SJSA1 (cell line): ENCODE data around the gene PGBD1. TPM values are rescaled to one million over a fixed set of nuclear protein-coding genes. Genes with fewer than 3 reads are reported as not detected.

Experiments
- DNase-seq, 2 experiments: peaks; one replicate each; pipeline ENCODE4 v3.0.0-alpha.2; 2015 to 2020; ENCODE audit warnings: low spot score in 2 of 2, low read depth in 1 of 2
- H3K27ac ChIP-seq: fragments of 250-450 bp; sonication (Bioruptor Pico); 2 replicates; pipeline ENCODE4 v1.5.1; 2020; ENCODE audit warnings: mild to moderate bottlenecking, moderate library complexity
- H3K27me3 ChIP-seq: fragments of 250-450 bp; sonication (Bioruptor Pico); replicated peaks from 2 replicates; pipeline ENCODE4 v1.5.1; 2020; ENCODE audit warnings: mild to moderate bottlenecking, moderate library complexity
- H3K36me3 ChIP-seq: fragments of 250-450 bp; sonication (Bioruptor Pico); 2 replicates; pipeline ENCODE4 v1.5.1; 2020; ENCODE audit warnings: mild to moderate bottlenecking
- H3K4me1 ChIP-seq: fragments of 250-450 bp; sonication (Bioruptor Pico); replicated peaks from 2 replicates; pipeline ENCODE4 v1.6.1; 2021; ENCODE audit warnings: mild to moderate bottlenecking
- H3K4me3 ChIP-seq: fragments of 250-450 bp; sonication (Bioruptor Pico); 2 replicates; pipeline ENCODE4 v1.5.1; 2020; ENCODE audit warnings: mild to moderate bottlenecking
- H3K9me3 ChIP-seq: fragments of 250-450 bp; sonication (Bioruptor Pico); replicated peaks from 2 replicates; pipeline ENCODE4 v1.5.1; 2020; ENCODE audit warnings: mild to moderate bottlenecking
- total RNA-seq: library from RNA; depleted of rRNA; stranded (reverse); fragments of >200 nt; shearing (Covaris generic); gene quantifications from 2 replicates; pipeline ENCODE4 v1.2.3, GENCODE V29; 2014; rRNA removed

The PGBD1 gene
- 13.4 and 13.5 TPM in 2 replicates for total RNA-seq

GRCh38 chr6:28281288-28282064 lies at the start of gene PGBD1:
TSS of gene PGBD1 (plus strand) at chr6:28281572. CDS start at chr6:28283814, 2,242 bp downstream.
- Histone ChIP-seq H3K27me3 (no peaks in the 10 kb centered on the region), H3K4me3 (peak within 1 kb of the TSS; percentile 50), H3K36me3 (peaks cover 52% of the 10 kb centered on the region), H3K27ac (no peak within 1 kb of the TSS), H3K9me3 (peaks cover 7% of the 10 kb centered on the region; the same call in 1 of the 2 replicates), H3K4me1 (peaks cover 8% of the 10 kb centered on the region; the same call in 1 of the 2 replicates)
- DNase-seq, result peak; percentile 66 to 86

- H3K27ac ChIP-seq, result no peak overlapping the region
- DNase-seq, result no peak
- H3K4me3 ChIP-seq, result no peak overlapping the region
- H3K27me3 ChIP-seq, result no peaks in the 10 kb centered on the region
- no peaks in the 10 kb centered on the region for H3K9me3 ChIP-seq
- no peaks in the 10 kb centered on the region for H3K4me1 ChIP-seq
- H3K36me3 ChIP-seq, result peaks cover 84% of the 10 kb centered on the region
These were observed 48.6 kb upstream of the PGBD1 start for GRCh38 chr6:28232785-28233184.

- no peaks in the 10 kb centered on the region for H3K27me3 ChIP-seq
- H3K36me3 ChIP-seq, result peaks cover 58% of the 10 kb centered on the region
- no peaks in the 10 kb centered on the region for H3K4me1 ChIP-seq
- no peaks in the 10 kb centered on the region for H3K9me3 ChIP-seq
- H3K27ac ChIP-seq, result no peak overlapping the region
- H3K4me3 ChIP-seq, result no peak overlapping the region
- no peak for DNase-seq
These were observed 45.4 kb upstream of the PGBD1 start for GRCh38 chr6:28235912-28236452.

GRCh38 chr6:28239636-28240035 lies 41.7 kb upstream of the PGBD1 start:
- Histone ChIP-seq H3K4me3 (no peak overlapping the region), H3K4me1 (no peaks in the 10 kb centered on the region), H3K27ac (no peak overlapping the region), H3K27me3 (no peaks in the 10 kb centered on the region), H3K9me3 (no peaks in the 10 kb centered on the region), H3K36me3 (peaks cover 35% of the 10 kb centered on the region)
- DNase-seq, result no peak

GRCh38 chr6:28240471-28240870 lies 40.9 kb upstream of the PGBD1 start:
- H3K27me3 ChIP-seq, result no peaks in the 10 kb centered on the region
- H3K27ac ChIP-seq, result no peak overlapping the region
- no peaks in the 10 kb centered on the region for H3K9me3 ChIP-seq
- H3K4me3 ChIP-seq, result no peak overlapping the region
- DNase-seq, result no peak
- peaks cover 35% of the 10 kb centered on the region for H3K36me3 ChIP-seq
- H3K4me1 ChIP-seq, result no peaks in the 10 kb centered on the region

GRCh38 chr6:28243946-28244345 lies 37.4 kb upstream of the PGBD1 start:
- Histone ChIP-seq H3K4me1 (no peaks in the 10 kb centered on the region), H3K4me3 (no peak overlapping the region), H3K36me3 (peaks cover 42% of the 10 kb centered on the region), H3K9me3 (no peaks in the 10 kb centered on the region), H3K27me3 (no peaks in the 10 kb centered on the region), H3K27ac (no peak overlapping the region)
- no peak for DNase-seq

GRCh38 chr6:28245206-28245941 lies 36.0 kb upstream of the PGBD1 start:
- H3K27ac ChIP-seq, result no peak overlapping the region
- no peak for DNase-seq
- H3K4me1 ChIP-seq, result no peaks in the 10 kb centered on the region; the same call in 1 of the 2 replicates
- peaks cover 46% of the 10 kb centered on the region for H3K36me3 ChIP-seq
- no peak overlapping the region for H3K4me3 ChIP-seq
- no peaks in the 10 kb centered on the region for H3K27me3 ChIP-seq
- H3K9me3 ChIP-seq, result no peaks in the 10 kb centered on the region

- Histone ChIP-seq H3K27me3 (no peaks in the 10 kb centered on the region), H3K27ac (no peak overlapping the region), H3K4me1 (peaks cover 14% of the 10 kb centered on the region), H3K36me3 (peaks cover 41% of the 10 kb centered on the region), H3K9me3 (no peaks in the 10 kb centered on the region), H3K4me3 (no peak overlapping the region)
- no peak for DNase-seq
These were observed 32.5 kb upstream of the PGBD1 start for GRCh38 chr6:28248916-28249315.

GRCh38 chr6:28250747-28251146 lies 30.6 kb upstream of the PGBD1 start:
- H3K27ac ChIP-seq, result no peak overlapping the region
- no peaks in the 10 kb centered on the region for H3K9me3 ChIP-seq
- H3K4me3 ChIP-seq, result no peak overlapping the region; the same call in 1 of the 2 replicates
- no peaks in the 10 kb centered on the region for H3K27me3 ChIP-seq
- peaks cover 14% of the 10 kb centered on the region for H3K4me1 ChIP-seq
- no peak for DNase-seq
- H3K36me3 ChIP-seq, result peaks cover 23% of the 10 kb centered on the region

GRCh38 chr6:28251661-28252008 lies 29.7 kb upstream of the PGBD1 start:
- Histone ChIP-seq H3K4me1 (peaks cover 14% of the 10 kb centered on the region), H3K4me3 (peak overlapping the region; percentile 59), H3K36me3 (peaks cover 15% of the 10 kb centered on the region), H3K27ac (no peak overlapping the region), H3K9me3 (no peaks in the 10 kb centered on the region), H3K27me3 (no peaks in the 10 kb centered on the region)
- no peak for DNase-seq

GRCh38 chr6:28252009-28252975 lies 29.1 kb upstream of the PGBD1 start, which contains the start of gene ZKSCAN4:
TSS of gene ZKSCAN4 (minus strand) at chr6:28252269. CDS start at chr6:28251980, 289 bp downstream.
- H3K27ac ChIP-seq, result no peak within 1 kb of the TSS
- H3K9me3 ChIP-seq, result no peaks in the 10 kb centered on the region
- H3K36me3 ChIP-seq, result peaks cover 9% of the 10 kb centered on the region
- peak; percentile 72 to 88 for DNase-seq
- peak within 1 kb of the TSS; percentile 59 for H3K4me3 ChIP-seq
- no peaks in the 10 kb centered on the region for H3K27me3 ChIP-seq
- H3K4me1 ChIP-seq, result peaks cover 14% of the 10 kb centered on the region

GRCh38 chr6:28254121-28254519 lies 27.3 kb upstream of the PGBD1 start:
- no peak for DNase-seq
- Histone ChIP-seq H3K27ac (no peak overlapping the region), H3K9me3 (no peaks in the 10 kb centered on the region), H3K27me3 (no peaks in the 10 kb centered on the region), H3K4me3 (no peak overlapping the region), H3K36me3 (peaks cover 5% of the 10 kb centered on the region), H3K4me1 (peaks cover 14% of the 10 kb centered on the region)

GRCh38 chr6:28257042-28257441 lies 24.3 kb upstream of the PGBD1 start:
- H3K27ac ChIP-seq, result no peak overlapping the region
- no peak overlapping the region for H3K4me3 ChIP-seq
- peaks cover 7% of the 10 kb centered on the region for H3K4me1 ChIP-seq
- no peak for DNase-seq
- H3K36me3 ChIP-seq, result no peaks in the 10 kb centered on the region
- no peaks in the 10 kb centered on the region; the same call in 1 of the 2 replicates for H3K27me3 ChIP-seq
- no peaks in the 10 kb centered on the region for H3K9me3 ChIP-seq
